ENCODE measurements around the gene CYP2S1.

DNA sequence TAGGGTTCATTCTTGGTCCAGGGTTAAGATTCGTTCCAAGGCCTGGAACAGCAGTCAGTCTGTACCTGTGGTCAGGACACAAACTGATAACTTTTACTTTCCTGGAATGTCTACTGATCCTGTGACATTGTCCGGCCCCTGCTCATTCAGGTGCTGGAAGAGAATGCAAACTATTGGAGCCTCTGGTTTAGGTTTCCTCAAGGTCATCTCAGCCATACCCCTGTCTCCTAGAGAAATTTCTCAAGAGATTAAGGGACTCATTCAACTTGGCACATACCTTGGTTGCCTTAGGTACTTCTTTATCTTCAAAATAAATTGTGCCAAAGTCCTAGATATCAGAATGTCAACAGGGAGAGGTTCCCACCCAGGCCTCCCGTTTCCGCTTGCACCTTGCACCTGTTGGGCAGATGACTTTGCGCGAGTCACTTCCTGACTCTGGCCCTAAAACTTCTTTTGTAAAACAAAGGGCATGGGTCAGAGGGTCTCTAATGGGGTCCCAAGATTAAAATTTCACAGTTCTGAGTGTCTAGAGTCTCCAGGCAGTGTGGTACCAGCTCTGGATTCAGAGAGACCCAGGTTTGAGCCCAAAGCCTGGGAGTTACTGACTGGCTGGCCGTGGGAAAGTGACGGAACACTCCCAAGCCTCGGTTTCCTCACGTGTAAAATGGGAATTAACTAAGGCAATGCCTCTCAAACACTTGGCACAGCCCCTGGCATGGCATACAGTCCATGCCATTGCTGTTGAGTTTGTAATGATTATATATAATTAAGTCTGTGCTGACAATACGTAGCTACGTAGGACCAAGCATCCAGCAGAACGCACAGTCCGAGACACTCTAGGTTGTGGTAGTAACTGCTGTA, 25.8 kb upstream of the CYP2S1 start:
- TF ChIP-seq, protein P1, sequence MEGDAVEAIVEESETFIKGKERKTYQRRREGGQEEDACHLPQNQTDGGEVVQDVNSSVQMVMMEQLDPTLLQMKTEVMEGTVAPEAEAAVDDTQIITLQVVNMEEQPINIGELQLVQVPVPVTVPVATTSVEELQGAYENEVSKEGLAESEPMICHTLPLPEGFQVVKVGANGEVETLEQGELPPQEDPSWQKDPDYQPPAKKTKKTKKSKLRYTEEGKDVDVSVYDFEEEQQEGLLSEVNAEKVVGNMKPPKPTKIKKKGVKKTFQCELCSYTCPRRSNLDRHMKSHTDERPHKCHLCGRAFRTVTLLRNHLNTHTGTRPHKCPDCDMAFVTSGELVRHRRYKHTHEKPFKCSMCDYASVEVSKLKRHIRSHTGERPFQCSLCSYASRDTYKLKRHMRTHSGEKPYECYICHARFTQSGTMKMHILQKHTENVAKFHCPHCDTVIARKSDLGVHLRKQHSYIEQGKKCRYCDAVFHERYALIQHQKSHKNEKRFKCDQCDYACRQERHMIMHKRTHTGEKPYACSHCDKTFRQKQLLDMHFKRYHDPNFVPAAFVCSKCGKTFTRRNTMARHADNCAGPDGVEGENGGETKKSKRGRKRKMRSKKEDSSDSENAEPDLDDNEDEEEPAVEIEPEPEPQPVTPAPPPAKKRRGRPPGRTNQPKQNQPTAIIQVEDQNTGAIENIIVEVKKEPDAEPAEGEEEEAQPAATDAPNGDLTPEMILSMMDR (IDR thresholded peaks at IDR 0.05), result no peak
- no peak for TF ChIP-seq POLR2AphosphoS5 (IDR thresholded peaks at IDR 0.05)
- no peak for TF ChIP-seq POLR2A (IDR thresholded peaks at IDR 0.05)

Measured in prostate gland (tissue), 2 donors.